Measurements from ENCODE around the gene HBEGF. TPM values are rescaled to one million over a fixed set of nuclear protein-coding genes. Genes with fewer than 3 reads are reported as not detected.

Gene HBEGF
- total RNA-seq, 2 donors from 2014 or later: 1.4 to 2.1 TPM

DNA sequence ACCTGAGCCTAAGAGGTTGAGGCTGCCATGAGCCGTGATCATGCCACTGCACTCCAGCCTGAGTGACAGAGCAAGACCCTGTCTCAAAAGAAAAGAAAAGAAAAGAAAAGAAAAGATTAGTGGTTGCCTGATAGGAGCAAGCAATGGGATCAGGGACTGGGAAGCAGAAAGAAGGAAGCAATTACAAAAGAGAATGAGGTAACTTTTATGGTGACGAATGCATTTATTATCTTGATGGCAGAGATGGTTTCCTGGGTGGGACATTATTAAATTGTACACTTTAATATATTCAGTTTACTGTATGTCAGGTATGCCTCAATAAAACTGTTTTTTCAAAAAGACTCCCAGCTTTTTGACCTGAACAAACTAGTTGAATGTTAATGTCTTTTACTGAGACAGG lies 36.0 kb downstream of the HBEGF start:
- Mint-ChIP-seq H3K36me3 (ENCODE audit: low read depth) (no peaks in the 10 kb centered on the region), H3K9me3 (no peaks in the 10 kb centered on the region), H3K27ac (no peak overlapping the region), H3K4me1 (peaks cover 18% of the 10 kb centered on the region), H3K4me3 (no peak overlapping the region), H3K27me3 (ENCODE audit: insufficient read depth) (peaks cover 3% of the 10 kb centered on the region)
- no peaks in the 10 kb centered on the region for H3K36me3 ChIP-seq (ENCODE audit: control insufficient read depth, insufficient read depth, low read length)
- no peak overlapping the region for H3K9ac ChIP-seq (ENCODE audit: extremely low read depth, low read length, poor library complexity, severe bottlenecking)
- H3K9me3 ChIP-seq (ENCODE audit: control insufficient read depth, low read length): no peaks in the 10 kb centered on the region
- TF ChIP-seq CTCF (conservative IDR thresholded peaks at IDR 0.05): no peak
- peak overlapping the region; percentile 11 for H3K4me3 ChIP-seq (ENCODE audit: low read length)
- 77 to 100% methylated on average over 1 to 2 of the region's 2 CpGs for WGBS, 2 experiments (ENCODE audit: insufficient coverage in 1 of 2, insufficient read length in 1 of 2)
- H3K27me3 ChIP-seq (ENCODE audit: control insufficient read depth, insufficient read depth, low read length, poor library complexity, severe bottlenecking): no peaks in the 10 kb centered on the region
- peaks cover 6% of the 10 kb centered on the region for H3K4me1 ChIP-seq (ENCODE audit: control insufficient read depth, insufficient read depth, low read length)
- no peak overlapping the region for H3K27ac ChIP-seq (ENCODE audit: low read depth, low read length)
- DNase-seq: no peak

DNA sequence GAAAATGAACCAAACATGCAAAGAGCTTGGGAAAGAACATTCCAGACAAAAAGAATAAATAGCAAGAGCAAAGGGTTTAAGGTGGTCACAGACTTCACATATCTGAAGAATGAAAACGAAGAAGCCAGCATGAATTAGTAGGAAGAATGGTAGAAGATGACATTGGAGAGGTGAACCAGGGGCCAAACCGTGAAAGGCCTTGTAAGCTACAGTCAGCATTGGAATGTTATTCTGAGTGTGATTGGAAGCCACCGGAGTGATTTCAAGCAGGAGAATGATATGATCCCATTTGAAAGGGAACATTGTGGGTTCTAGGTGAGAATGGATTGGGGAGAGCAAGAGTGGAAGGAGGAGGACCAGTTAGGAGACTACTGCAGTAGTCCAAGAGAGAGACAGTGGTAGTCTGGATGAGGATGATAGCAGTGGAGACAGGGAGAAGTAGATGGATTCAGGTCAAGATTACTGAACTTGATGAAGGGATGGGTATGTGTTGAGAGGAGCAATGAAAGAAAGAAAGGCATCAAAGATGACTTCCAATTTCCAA lies 36.6 kb downstream of the HBEGF start:
- peaks cover 3% of the 10 kb centered on the region for H3K27me3 Mint-ChIP-seq (ENCODE audit: insufficient read depth)
- H3K4me1 Mint-ChIP-seq: peaks cover 18% of the 10 kb centered on the region

DNA sequence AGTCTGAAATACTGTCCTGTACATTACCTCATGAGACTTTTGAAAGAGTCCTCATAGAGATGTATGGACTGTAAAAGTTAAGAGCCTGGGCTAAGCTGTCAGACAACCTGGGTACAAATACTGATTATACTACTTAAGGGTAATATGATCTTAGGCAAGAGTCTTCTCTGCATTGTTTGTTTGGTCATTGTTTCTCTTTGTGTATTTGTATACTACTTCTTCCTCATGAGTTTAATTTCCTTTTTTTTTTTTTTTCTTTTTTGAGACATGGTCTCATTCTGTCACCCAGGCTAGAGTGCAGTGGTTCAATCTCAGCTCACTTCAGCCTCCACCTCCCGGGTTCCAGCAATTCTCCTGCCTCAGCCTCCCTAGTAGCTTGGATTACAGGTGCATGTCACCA lies 40.9 kb downstream of the HBEGF start:
- peaks cover 3% of the 10 kb centered on the region for H3K4me1 ChIP-seq (ENCODE audit: control insufficient read depth, insufficient read depth, low read length)
- Mint-ChIP-seq H3K27ac (no peak overlapping the region), H3K4me3 (no peak overlapping the region), H3K4me1 (peaks cover 10% of the 10 kb centered on the region), H3K9me3 (no peaks in the 10 kb centered on the region), H3K36me3 (ENCODE audit: low read depth) (peaks cover 1% of the 10 kb centered on the region), H3K27me3 (ENCODE audit: insufficient read depth) (peaks cover 3% of the 10 kb centered on the region)
- H3K36me3 ChIP-seq (ENCODE audit: control insufficient read depth, insufficient read depth, low read length): peaks cover 3% of the 10 kb centered on the region
- no peaks in the 10 kb centered on the region for H3K9me3 ChIP-seq (ENCODE audit: control insufficient read depth, low read length)
- H3K27ac ChIP-seq (ENCODE audit: low read depth, low read length): no peak overlapping the region
- no peak for DNase-seq
- TF ChIP-seq CTCF (conservative IDR thresholded peaks at IDR 0.05): no peak
- WGBS, 2 experiments (ENCODE audit: insufficient coverage in 1 of 2, insufficient read length in 1 of 2): 88 to 89% methylated on average over 1 of the region's 1 CpG
- no peak overlapping the region for H3K9ac ChIP-seq (ENCODE audit: extremely low read depth, low read length, poor library complexity, severe bottlenecking)
- no peak overlapping the region for H3K4me3 ChIP-seq (ENCODE audit: low read length)
- no peaks in the 10 kb centered on the region for H3K27me3 ChIP-seq (ENCODE audit: control insufficient read depth, insufficient read depth, low read length, poor library complexity, severe bottlenecking)

More for the DNA sequence above, 36.6 kb downstream of the HBEGF start:
- DNase-seq: no peak
- H3K9ac ChIP-seq (ENCODE audit: extremely low read depth, low read length, poor library complexity, severe bottlenecking): no peak overlapping the region
- H3K27ac ChIP-seq (ENCODE audit: low read depth, low read length): no peak overlapping the region
- Mint-ChIP-seq H3K27ac (no peak overlapping the region), H3K9me3 (no peaks in the 10 kb centered on the region), H3K36me3 (ENCODE audit: low read depth) (no peaks in the 10 kb centered on the region), H3K4me3 (no peak overlapping the region)
- 88 to 94% methylated on average over 3 of the region's 3 CpGs for WGBS, 2 experiments (ENCODE audit: insufficient coverage in 1 of 2, insufficient read length in 1 of 2)
- H3K36me3 ChIP-seq (ENCODE audit: control insufficient read depth, insufficient read depth, low read length): no peaks in the 10 kb centered on the region
- TF ChIP-seq CTCF (conservative IDR thresholded peaks at IDR 0.05): no peak
- H3K27me3 ChIP-seq (ENCODE audit: control insufficient read depth, insufficient read depth, low read length, poor library complexity, severe bottlenecking): no peaks in the 10 kb centered on the region
- H3K4me3 ChIP-seq (ENCODE audit: low read length): no peak overlapping the region
- H3K4me1 ChIP-seq (ENCODE audit: control insufficient read depth, insufficient read depth, low read length): peaks cover 6% of the 10 kb centered on the region
- no peaks in the 10 kb centered on the region for H3K9me3 ChIP-seq (ENCODE audit: control insufficient read depth, low read length)
